PC-3 (cell line): ENCODE measurements around the gene MAEA. TPM values are rescaled to one million over a fixed set of nuclear protein-coding genes. Genes with fewer than 3 reads are reported as not detected.

Experiments used
- ATAC-seq: fragments of 200-7000 bp; cut with Tn5 transposase; 2 replicates; pipeline ENCODE4 v1.9.1; 2020; ENCODE audit warnings: mild to moderate bottlenecking, moderate library complexity
- BruUV-seq: library from RNA; stranded (reverse); fragments of 400-500 nt; replicated peaks from 2 replicates; lab custom pipeline; 2021; lab: Mats Ljungman, UMichigan
- CTCF ChIA-PET: fragments of 300-600 bp; sonication (Branson Sonifier 250); formaldehyde crosslinking; loops from one replicate; lab custom pipeline; 2022; ENCODE audit warnings: antibody characterized with exemption; lab: Charles Lee
- POLR2A ChIA-PET: fragments of 300-600 bp; sonication (Branson Sonifier 250); formaldehyde crosslinking; loops from one replicate; lab custom pipeline; 2022; ENCODE audit warnings: antibody characterized with exemption; ENCODE audit not compliant: unreplicated experiment; lab: Charles Lee
- DNase-seq: peaks from one replicate; pipeline ENCODE4 v3.0.0-alpha.2; 2015
- H2AFZ ChIP-seq: fragments of 300-600 bp; sonication (generic); 2 replicates; pipeline ENCODE4 v1.6.0; 2016; ENCODE audit warnings: antibody characterized with exemption, low read length
- H3F3A ChIP-seq: fragments of 300-600 bp; sonication (generic); one replicate; pipeline ENCODE4 v1.6.0; 2017; ENCODE audit warnings: antibody characterized with exemption, low read length, control low read depth, mild to moderate bottlenecking; ENCODE audit not compliant: unreplicated experiment
- H3K27ac ChIP-seq: fragments of 300-600 bp; sonication (generic); 2 replicates; pipeline ENCODE4 v1.5.1; 2016; ENCODE audit warnings: mild to moderate bottlenecking, low read length
- H3K27me3 ChIP-seq: fragments of 300-600 bp; sonication (generic); 2 replicates; pipeline ENCODE4 v1.6.1; 2016; ENCODE audit warnings: low read length, mixed read lengths
- H3K36me3 ChIP-seq: fragments of 300-600 bp; sonication (generic); 2 replicates; pipeline ENCODE4 v1.6.1; 2016; ENCODE audit warnings: low read depth, mixed run types, low read length, mixed read lengths
- H3K4me1 ChIP-seq: fragments of 300-600 bp; sonication (generic); 2 replicates; pipeline ENCODE4 v1.5.1; 2016; ENCODE audit warnings: low read length; ENCODE audit not compliant: insufficient read depth
- H3K4me2 ChIP-seq: fragments of 300-600 bp; sonication (generic); 2 replicates; pipeline ENCODE4 v1.6.0; 2016; ENCODE audit warnings: low read length
- H3K4me3 ChIP-seq: fragments of 300-600 bp; sonication (generic); 2 replicates; pipeline ENCODE4 v1.5.1; 2016; ENCODE audit warnings: mild to moderate bottlenecking, low read length, mixed read lengths
- H3K79me2 ChIP-seq: fragments of 300-600 bp; sonication (generic); 2 replicates; pipeline ENCODE4 v1.6.1; 2017; ENCODE audit warnings: low read length, mixed read lengths
- H3K9ac ChIP-seq: fragments of 300-600 bp; sonication (generic); 2 replicates; pipeline ENCODE4 v1.6.0; 2016; ENCODE audit warnings: mild to moderate bottlenecking, low read length
- H3K9me2 ChIP-seq: fragments of 300-600 bp; sonication (generic); replicated peaks from 2 replicates; pipeline ENCODE4 v1.6.1; 2016; ENCODE audit warnings: mixed run types, low read length, mixed read lengths
- H3K9me3 ChIP-seq: fragments of 300-600 bp; sonication (generic); 2 replicates; pipeline ENCODE4 v1.6.1; 2016; ENCODE audit warnings: low read length, mixed read lengths
- H4K20me1 ChIP-seq: fragments of 300-600 bp; sonication (generic); 2 replicates; pipeline ENCODE4 v1.6.1; 2016; ENCODE audit warnings: low read length, mixed read lengths
- EZH2 ChIP-seq: fragments of 300-600 bp; sonication (generic); IDR thresholded peaks from one replicate; pipeline ENCODE4 v1.6.1; 2017; ENCODE audit warnings: antibody characterized with exemption, mild to moderate bottlenecking, low read length; ENCODE audit not compliant: unreplicated experiment
- EZH2phosphoT487 ChIP-seq: fragments of 300-600 bp; sonication (generic); IDR thresholded peaks from 2 replicates; pipeline ENCODE4 v1.6.1; 2018; ENCODE audit warnings: mild to moderate bottlenecking, antibody characterized with exemption, low read length, borderline replicate concordance
- intact Hi-C: fragments of 100-400 bp; cut with micrococcal nuclease; formaldehyde crosslinking; loops from 2 replicates; pipeline ENCODE4 v1.9.0; 2023
- total RNA-seq: library from RNA; depleted of rRNA; stranded (reverse); fragments of >200 nt; gene quantifications from 2 replicates; pipeline ENCODE4 v1.2.3, GENCODE V29; 2014
- TF ChIP-seq, protein P1 (sequence below): fragments of 300-600 bp; sonication (generic); conservative IDR thresholded peaks from 2 replicates; pipeline ENCODE4 v1.5.1; 2017; ENCODE audit warnings: antibody characterized with exemption, low read depth, mild to moderate bottlenecking, low read length

The MAEA gene
- total RNA-seq, 1 experiment from 2014 or later: 48.1 TPM

DNA sequence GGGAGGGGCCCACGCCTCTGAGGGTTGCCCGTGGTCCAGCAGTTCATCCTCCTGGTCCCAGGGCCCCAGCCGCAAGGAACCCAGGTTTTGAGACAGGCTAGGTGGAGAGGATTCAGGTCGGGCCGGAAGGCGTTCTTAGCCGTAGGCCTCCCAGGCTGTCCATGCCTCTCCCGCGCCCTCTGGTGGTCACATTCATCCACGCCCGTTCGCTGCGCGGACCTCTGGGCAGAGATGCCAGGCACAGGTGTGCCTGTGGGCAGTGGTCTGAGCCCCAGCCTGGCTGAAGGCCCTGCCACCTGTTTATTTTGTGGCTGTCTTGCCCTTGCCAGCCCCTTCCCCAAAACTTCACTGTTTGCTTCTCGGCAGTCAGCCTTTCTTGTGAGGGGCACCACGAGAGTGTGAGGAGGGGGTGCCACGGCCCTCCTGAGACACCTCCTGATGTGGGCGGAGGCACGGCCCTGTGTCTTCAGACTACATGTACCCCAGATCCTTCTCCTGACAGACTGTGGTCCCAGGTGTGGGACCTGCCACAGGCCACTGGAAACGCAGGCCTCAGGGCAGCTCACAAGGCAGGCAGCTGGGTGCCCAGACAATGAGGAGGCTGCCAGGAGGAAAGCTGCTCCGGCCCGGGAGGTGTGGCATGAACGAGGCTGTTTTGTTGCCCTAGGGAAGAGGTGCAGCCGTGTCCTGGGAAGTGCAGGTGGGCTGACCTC lies 62.3 kb downstream of the MAEA start:
- H3K4me3 ChIP-seq: no peak overlapping the region
- H3K79me2 ChIP-seq: peaks cover 24% of the 10 kb centered on the region
- no peaks in the 10 kb centered on the region for H3K36me3 ChIP-seq
- H3F3A ChIP-seq: no peaks in the 10 kb centered on the region
- no peaks in the 10 kb centered on the region for H3K9me3 ChIP-seq
- peak overlapping the region; percentile 55; the same call in 1 of the 2 replicates for H2AFZ ChIP-seq
- no peaks in the 10 kb centered on the region for H3K27me3 ChIP-seq
- no peak overlapping the region for H3K4me2 ChIP-seq
- intact Hi-C loops: no loop called here
- no TSS peak for BruUV-seq
- ATAC-seq (peak; percentile 39), DNase-seq (peak; percentile 87)
- TF ChIP-seq EZH2phosphoT487 (no peak), EZH2 (no peak)
- TF ChIP-seq, protein P1, sequence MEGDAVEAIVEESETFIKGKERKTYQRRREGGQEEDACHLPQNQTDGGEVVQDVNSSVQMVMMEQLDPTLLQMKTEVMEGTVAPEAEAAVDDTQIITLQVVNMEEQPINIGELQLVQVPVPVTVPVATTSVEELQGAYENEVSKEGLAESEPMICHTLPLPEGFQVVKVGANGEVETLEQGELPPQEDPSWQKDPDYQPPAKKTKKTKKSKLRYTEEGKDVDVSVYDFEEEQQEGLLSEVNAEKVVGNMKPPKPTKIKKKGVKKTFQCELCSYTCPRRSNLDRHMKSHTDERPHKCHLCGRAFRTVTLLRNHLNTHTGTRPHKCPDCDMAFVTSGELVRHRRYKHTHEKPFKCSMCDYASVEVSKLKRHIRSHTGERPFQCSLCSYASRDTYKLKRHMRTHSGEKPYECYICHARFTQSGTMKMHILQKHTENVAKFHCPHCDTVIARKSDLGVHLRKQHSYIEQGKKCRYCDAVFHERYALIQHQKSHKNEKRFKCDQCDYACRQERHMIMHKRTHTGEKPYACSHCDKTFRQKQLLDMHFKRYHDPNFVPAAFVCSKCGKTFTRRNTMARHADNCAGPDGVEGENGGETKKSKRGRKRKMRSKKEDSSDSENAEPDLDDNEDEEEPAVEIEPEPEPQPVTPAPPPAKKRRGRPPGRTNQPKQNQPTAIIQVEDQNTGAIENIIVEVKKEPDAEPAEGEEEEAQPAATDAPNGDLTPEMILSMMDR: peak; percentile 86
- H4K20me1 ChIP-seq: no peaks in the 10 kb centered on the region
- ChIA-PET POLR2A (no interaction called here), CTCF (no interaction called here)
- no peaks in the 10 kb centered on the region for H3K9me2 ChIP-seq
- no peak overlapping the region for H3K27ac ChIP-seq
- H3K4me1 ChIP-seq: peaks cover 19% of the 10 kb centered on the region
- no peak overlapping the region for H3K9ac ChIP-seq

DNA sequence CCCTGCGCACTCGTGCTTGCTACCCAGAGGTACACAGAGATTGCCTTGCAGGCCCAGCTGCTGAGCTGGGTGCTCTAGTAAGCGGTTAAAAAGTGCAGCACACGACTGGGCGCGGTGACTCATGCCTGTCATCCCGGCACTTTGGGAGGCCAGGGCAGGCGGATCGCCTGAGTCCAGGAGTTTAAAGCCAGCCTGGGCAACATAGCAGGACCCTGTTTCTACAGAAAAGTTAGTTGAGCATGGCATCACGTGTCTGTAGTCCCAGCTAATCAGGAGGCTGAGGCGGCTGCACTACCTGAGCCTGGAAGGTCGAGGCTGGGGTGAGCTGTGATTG lies 62.8 kb downstream of the MAEA start:
- Histone ChIP-seq H3K4me1 (peaks cover 19% of the 10 kb centered on the region), H3K4me3 (no peak overlapping the region), H4K20me1 (no peaks in the 10 kb centered on the region), H3K36me3 (no peaks in the 10 kb centered on the region), H3K9ac (no peak overlapping the region), H3K27ac (no peak overlapping the region), H2AFZ (no peak overlapping the region), H3K79me2 (peaks cover 23% of the 10 kb centered on the region), H3K4me2 (no peak overlapping the region), H3K9me2 (no peaks in the 10 kb centered on the region), H3F3A (no peaks in the 10 kb centered on the region), H3K9me3 (no peaks in the 10 kb centered on the region), H3K27me3 (no peaks in the 10 kb centered on the region)
- no TSS peak for BruUV-seq
- CTCF ChIA-PET: no interaction called here
- ATAC-seq: no peak
- TF ChIP-seq EZH2: no peak
- no peak for TF ChIP-seq EZH2phosphoT487
- TF ChIP-seq, protein P1: no peak
- POLR2A ChIA-PET: no interaction called here
- intact Hi-C loops: no loop called here
- no peak for DNase-seq
